GM23248 (cell line): Measurements from ENCODE around the gene LMO7.

Experiments used
- EZH2 ChIP-seq: fragments of 200-600 bp; sonication (generic); IDR thresholded peaks from 2 replicates; pipeline ENCODE4 v1.6.1; 2018; ENCODE audit warnings: antibody characterized with exemption, mild to moderate bottlenecking; ENCODE audit not compliant: insufficient read depth, poor library complexity, severe bottlenecking
- EZH2phosphoT487 ChIP-seq: fragments of 200-600 bp; sonication (generic); IDR thresholded peaks from 2 replicates; pipeline ENCODE4 v1.6.1; 2018; ENCODE audit warnings: antibody characterized with exemption, moderate library complexity, mild to moderate bottlenecking, low read depth; ENCODE audit not compliant: insufficient read depth

DNA sequence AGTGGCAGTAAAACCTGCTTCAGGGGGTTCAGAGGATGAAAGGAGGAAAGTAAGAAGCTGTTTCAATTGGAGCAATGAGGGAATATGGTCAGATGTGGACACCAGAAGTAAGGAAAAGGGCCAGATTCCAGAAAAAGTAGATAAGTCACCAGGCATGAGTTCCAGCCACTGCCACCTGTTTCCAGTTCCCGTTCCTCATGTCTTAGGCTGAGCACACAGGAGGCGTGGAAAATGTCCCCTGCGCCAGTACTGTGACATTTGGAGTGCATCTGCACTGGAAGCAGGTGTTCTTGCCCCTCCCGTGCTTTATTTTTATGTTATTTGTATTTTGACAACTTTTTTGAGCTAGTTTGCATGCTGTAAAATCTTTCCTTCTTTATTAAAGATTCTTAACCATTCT, 25.3 kb downstream of the LMO7 start:
- TF ChIP-seq EZH2: no peak
- TF ChIP-seq EZH2phosphoT487: no peak
